Uterus (tissue), 4 donors: ENCODE results near the gene CAMK1G. TPM values are rescaled to one million over a fixed set of nuclear protein-coding genes. Genes with fewer than 3 reads are reported as not detected.

Experiments
- DNase-seq, 2 donors: peaks; one replicate each; pipeline ENCODE4 v3.0.0-alpha.2; 2019 to 2020
- H3K27ac ChIP-seq, 2 donors: fragments of 200-600 bp; sonication (generic); 1 replicate in 1 of 2; 2 replicates in 1 of 2; pipeline ENCODE4 v1.5.1; 2016 to 2018
- H3K27me3 ChIP-seq, 2 donors: fragments of 200-600 bp; sonication (generic); one replicate each; pipeline ENCODE4 v1.5.1; 2018 to 2019; ENCODE audit warnings: control low read depth in 1 of 2
- H3K36me3 ChIP-seq, 2 donors: fragments of 200-600 bp; sonication (generic); one replicate each; pipeline ENCODE4 v1.5.1; 2019; ENCODE audit warnings: control low read depth in 1 of 2
- H3K4me1 ChIP-seq, 2 donors: fragments of 200-600 bp; sonication (generic); one replicate each; pipeline ENCODE4 v1.5.1; 2018 to 2019; ENCODE audit warnings: control low read depth in 1 of 2
- H3K4me3 ChIP-seq, 2 donors: fragments of 200-600 bp; sonication (generic); 1 replicate in 1 of 2; 2 replicates in 1 of 2; pipeline ENCODE4 v1.5.1; 2018 to 2019; ENCODE audit warnings: mild to moderate bottlenecking in 1 of 2
- H3K9me3 ChIP-seq, 2 donors: fragments of 200-600 bp; sonication (generic); one replicate each; pipeline ENCODE4 v1.5.1; 2019; ENCODE audit warnings: control low read depth in 1 of 2
- CTCF ChIP-seq, 4 experiments: fragments of 200-600 bp in 2 of 4; fragments of 450-650 bp in 2 of 4; sonication (generic) in 2 of 4; IDR thresholded peaks; one replicate each; pipeline ENCODE4 v1.5.1; 2016 to 2019; ENCODE audit warnings: antibody characterized with exemption in 4 of 4, mild to moderate bottlenecking in 2 of 4, moderate library complexity in 1 of 4
- POLR2A ChIP-seq, 2 donors: fragments of 450-650 bp; IDR thresholded peaks; one replicate each; pipeline ENCODE4 v1.6.1; 2016; ENCODE audit warnings: antibody characterized with exemption in 2 of 2, mild to moderate bottlenecking in 1 of 2, moderate library complexity in 1 of 2
- intact Hi-C: fragments of 100-400 bp; cut with DNase I; formaldehyde crosslinking; loops from one replicate; pipeline ENCODE4 v1.15.1; 2023; ENCODE audit warnings: low total_unique reads
- total RNA-seq, 4 donors: library from RNA; depleted of rRNA in 3 of 4; stranded (reverse); fragments of >200 nt in 3 of 4; gene quantifications; one replicate each; pipeline versions ENCODE4 v1.1.0 to v1.2.4, GENCODE V29; 2014 to 2023
- donor health status: DM: yes; HTN: yes; CAD: no.

The CAMK1G gene
- total RNA-seq, 4 donors from 2014 or later = 0.43 to 5.6 TPM; not detected in 2

GRCh38 chr1:209549443-209550205, 33.9 kb upstream of the CAMK1G start:
- intact Hi-C loops = no loop called here

GRCh38 chr1:209550519-209550918, 33.0 kb upstream of the CAMK1G start:
- no peaks in the 10 kb centered on the region for H3K27me3 ChIP-seq
- H3K27ac ChIP-seq = no peak overlapping the region
- no peak for DNase-seq
- no peaks in the 10 kb centered on the region for H3K4me1 ChIP-seq
- H3K9me3 ChIP-seq = no peaks in the 10 kb centered on the region
- TF ChIP-seq CTCF (IDR thresholded peaks at IDR 0.05) = no peak
- no peak for TF ChIP-seq POLR2A (IDR thresholded peaks at IDR 0.05)
- H3K36me3 ChIP-seq = no peaks in the 10 kb centered on the region
- intact Hi-C loops = no loop called here
- H3K4me3 ChIP-seq = no peak overlapping the region

More at GRCh38 chr1:209549443-209550205, 33.9 kb upstream of the CAMK1G start:
- TF ChIP-seq CTCF (IDR thresholded peaks at IDR 0.05) = no peak
- TF ChIP-seq POLR2A (IDR thresholded peaks at IDR 0.05) = no peak
- Histone ChIP-seq H3K4me3 (no peak overlapping the region), H3K36me3 (no peaks in the 10 kb centered on the region), H3K27me3 (no peaks in the 10 kb centered on the region), H3K4me1 (no peaks in the 10 kb centered on the region), H3K9me3 (no peaks in the 10 kb centered on the region), H3K27ac (no peak overlapping the region)
- no peak for DNase-seq

- Histone ChIP-seq H3K4me1 (no peaks in the 10 kb centered on the region), H3K27me3 (no peaks in the 10 kb centered on the region), H3K36me3 (no peaks in the 10 kb centered on the region), H3K9me3 (no peaks in the 10 kb centered on the region), H3K4me3 (no peak overlapping the region), H3K27ac (no peak overlapping the region)
- no peak for DNase-seq
- TF ChIP-seq CTCF (IDR thresholded peaks at IDR 0.05) (no peak), POLR2A (IDR thresholded peaks at IDR 0.05) (no peak)
- intact Hi-C loops = no loop called here
Observed at GRCh38 chr1:209552406-209553264, 30.9 kb upstream of the CAMK1G start.

GRCh38 chr1:209554761-209555611, 28.5 kb upstream of the CAMK1G start:
- intact Hi-C loops = no loop called here
- Histone ChIP-seq H3K4me1 (no peaks in the 10 kb centered on the region), H3K27me3 (no peaks in the 10 kb centered on the region), H3K9me3 (no peaks in the 10 kb centered on the region), H3K27ac (no peak overlapping the region), H3K4me3 (no peak overlapping the region), H3K36me3 (no peaks in the 10 kb centered on the region)
- DNase-seq = no peak
- no peak for TF ChIP-seq CTCF (IDR thresholded peaks at IDR 0.05)
- TF ChIP-seq POLR2A (IDR thresholded peaks at IDR 0.05) = no peak
